ENCODE data around the gene MED1. TPM values are rescaled to one million over a fixed set of nuclear protein-coding genes. Genes with fewer than 3 reads are reported as not detected.

Gene MED1
- total RNA-seq, 4 donors from 2014 or later, result 11.2 to 22.9 (median 16.1) TPM

DNA sequence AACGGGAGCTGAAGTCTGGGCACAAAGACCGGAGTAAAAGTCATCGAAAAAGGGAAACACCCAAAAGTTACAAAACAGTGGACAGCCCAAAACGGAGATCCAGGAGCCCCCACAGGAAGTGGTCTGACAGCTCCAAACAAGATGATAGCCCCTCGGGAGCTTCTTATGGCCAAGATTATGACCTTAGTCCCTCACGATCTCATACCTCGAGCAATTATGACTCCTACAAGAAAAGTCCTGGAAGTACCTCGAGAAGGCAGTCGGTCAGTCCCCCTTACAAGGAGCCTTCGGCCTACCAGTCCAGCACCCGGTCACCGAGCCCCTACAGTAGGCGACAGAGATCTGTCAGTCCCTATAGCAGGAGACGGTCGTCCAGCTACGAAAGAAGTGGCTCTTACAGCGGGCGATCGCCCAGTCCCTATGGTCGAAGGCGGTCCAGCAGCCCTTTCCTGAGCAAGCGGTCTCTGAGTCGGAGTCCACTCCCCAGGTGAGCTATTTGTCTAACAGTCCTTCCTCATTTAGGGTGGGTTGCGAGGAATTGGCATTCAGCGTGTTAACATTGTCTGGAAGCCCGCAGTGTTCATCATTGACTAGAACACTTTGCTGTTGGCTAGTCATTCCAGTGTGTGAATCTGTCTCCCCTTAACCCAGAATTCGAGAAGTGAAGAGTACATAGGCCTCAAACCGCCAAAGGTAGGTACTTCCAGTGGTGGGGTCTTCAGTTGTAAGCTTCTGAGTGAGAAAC is 11.7 kb upstream of the MED1 start:
- DNase-seq, result no peak
- no peaks in the 10 kb centered on the region for H3K27me3 ChIP-seq
- H3K4me1 ChIP-seq, result peaks cover 15 to 53% (median 22%) of the 10 kb centered on the region in 3 donors
- TF ChIP-seq POLR2A (IDR thresholded peaks at IDR 0.05) (no peak), CTCF (IDR thresholded peaks at IDR 0.05) (no peak)
- 0 to 1% methylated on average over 10 to 19 of the region's 28 CpGs for WGBS, 2 donors
- intact Hi-C loops (cut with DNase I), result no loop called here
- H3K4me3 ChIP-seq, result peak overlapping the region; percentile 87 to 95 (median 91)
- H3K36me3 ChIP-seq, result peaks cover 0 to 16% (median 0%) of the 10 kb centered on the region in 3 donors
- H3K27ac ChIP-seq, result peak overlapping the region; percentile 98 to 99 (median 99)
- no peaks in the 10 kb centered on the region for H3K9me3 ChIP-seq

- TF ChIP-seq POLR2A (IDR thresholded peaks at IDR 0.05), result no peak
- TF ChIP-seq CTCF (IDR thresholded peaks at IDR 0.05), result no peak
- intact Hi-C loops (cut with DNase I), result no loop called here
- peak overlapping the region; percentile 98 to 99 (median 99) for H3K27ac ChIP-seq
- WGBS, 2 donors, result 0% methylated on average over 19 to 28 of the region's 34 CpGs
- H3K36me3 ChIP-seq, result peaks cover 0 to 8% (median 0%) of the 10 kb centered on the region in 3 donors
- DNase-seq, result no peak
- H3K4me3 ChIP-seq, result peak overlapping the region; percentile 87 to 95 (median 91)
- no peaks in the 10 kb centered on the region for H3K27me3 ChIP-seq
- peaks cover 15 to 47% (median 22%) of the 10 kb centered on the region in 3 donors for H3K4me1 ChIP-seq
- H3K9me3 ChIP-seq, result no peaks in the 10 kb centered on the region
These were observed 11.0 kb upstream of the MED1 start for GRCh38 chr17:39461926-39462569.

- DNase-seq, result peak; percentile 82
- 1 to 3% methylated on average over 24 to 26 of the region's 51 CpGs for WGBS, 2 donors
- H3K27ac ChIP-seq, result peak within 1 kb of the TSS; percentile 98 to 99 (median 99)
- peak within 1 kb of the TSS; percentile 87 to 95 (median 91) for H3K4me3 ChIP-seq
- intact Hi-C loops (cut with DNase I), result no loop called here
- H3K4me1 ChIP-seq, result peaks cover 15 to 41% (median 22%) of the 10 kb centered on the region in 3 donors
- TF ChIP-seq CTCF (IDR thresholded peaks at IDR 0.05), result no peak
- TF ChIP-seq POLR2A (IDR thresholded peaks at IDR 0.05), result peak in 3 of 4 donors; percentile 79 to 94 (median 89)
- no peaks in the 10 kb centered on the region for H3K9me3 ChIP-seq
- no peaks in the 10 kb centered on the region for H3K27me3 ChIP-seq
- peaks cover 0 to 6% (median 0%) of the 10 kb centered on the region in 3 donors for H3K36me3 ChIP-seq
These were observed 10.3 kb upstream of the MED1 start, which contains the start of gene CDK12 for GRCh38 chr17:39461113-39461925. TSS of gene CDK12 (plus strand) at chr17:39461486. CDS start at chr17:39462072, 586 bp downstream.

GRCh38 chr17:39455919-39456318 is 4.9 kb upstream of the MED1 start:
- Histone ChIP-seq H3K4me3 (no peak overlapping the region), H3K9me3 (no peaks in the 10 kb centered on the region), H3K36me3 (no peaks in the 10 kb centered on the region), H3K27ac (no peak overlapping the region), H3K27me3 (no peaks in the 10 kb centered on the region), H3K4me1 (peaks cover 0 to 12% (median 4%) of the 10 kb centered on the region in 3 donors)
- TF ChIP-seq CTCF (IDR thresholded peaks at IDR 0.05) (no peak), POLR2A (IDR thresholded peaks at IDR 0.05) (no peak)
- 89 to 90% methylated on average over 4 of the region's 4 CpGs for WGBS, 2 donors
- intact Hi-C loops (cut with DNase I), result no loop called here
- DNase-seq, result no peak
